ENCODE results near the gene CEMP1.

GRCh38 chr16:2528161-2529060, 2.8 kb downstream of the CEMP1 start:
- TF ChIP-seq POLR2A (IDR thresholded peaks at IDR 0.05) (no peak), CTCF (IDR thresholded peaks at IDR 0.05) (no peak), EP300 (IDR thresholded peaks at IDR 0.05) (no peak)

Data from tibial nerve (tissue), 4 donors.